Breast epithelium (tissue), 3 donors: ENCODE measurements around the gene CHRD.

ENCODE experiments used
- CTCF ChIP-seq, 3 donors: fragments of 450-650 bp; IDR thresholded peaks; one replicate each; pipeline ENCODE4 v1.5.1; 2016 to 2017; ENCODE audit warnings: antibody characterized with exemption in 3 of 3, mild to moderate bottlenecking in 3 of 3, moderate library complexity in 3 of 3
- POLR2A ChIP-seq: fragments of 450-650 bp; IDR thresholded peaks from one replicate; pipeline ENCODE4 v1.6.1; 2016; ENCODE audit warnings: antibody characterized with exemption, mild to moderate bottlenecking, moderate library complexity

- TF ChIP-seq CTCF (IDR thresholded peaks at IDR 0.05) (no peak), POLR2A (no peak)
Observed at GRCh38 chr3:184419171-184419570, 39.3 kb downstream of the CHRD start.
